NCI-H524 (cell line): ENCODE results near the gene SLC5A8.

ENCODE experiments used
- DNase-seq, 2 experiments: peaks; one replicate each; lab custom pipeline; 2025; lab: John Stamatoyannopoulos, UW

Gene SLC5A8

DNA sequence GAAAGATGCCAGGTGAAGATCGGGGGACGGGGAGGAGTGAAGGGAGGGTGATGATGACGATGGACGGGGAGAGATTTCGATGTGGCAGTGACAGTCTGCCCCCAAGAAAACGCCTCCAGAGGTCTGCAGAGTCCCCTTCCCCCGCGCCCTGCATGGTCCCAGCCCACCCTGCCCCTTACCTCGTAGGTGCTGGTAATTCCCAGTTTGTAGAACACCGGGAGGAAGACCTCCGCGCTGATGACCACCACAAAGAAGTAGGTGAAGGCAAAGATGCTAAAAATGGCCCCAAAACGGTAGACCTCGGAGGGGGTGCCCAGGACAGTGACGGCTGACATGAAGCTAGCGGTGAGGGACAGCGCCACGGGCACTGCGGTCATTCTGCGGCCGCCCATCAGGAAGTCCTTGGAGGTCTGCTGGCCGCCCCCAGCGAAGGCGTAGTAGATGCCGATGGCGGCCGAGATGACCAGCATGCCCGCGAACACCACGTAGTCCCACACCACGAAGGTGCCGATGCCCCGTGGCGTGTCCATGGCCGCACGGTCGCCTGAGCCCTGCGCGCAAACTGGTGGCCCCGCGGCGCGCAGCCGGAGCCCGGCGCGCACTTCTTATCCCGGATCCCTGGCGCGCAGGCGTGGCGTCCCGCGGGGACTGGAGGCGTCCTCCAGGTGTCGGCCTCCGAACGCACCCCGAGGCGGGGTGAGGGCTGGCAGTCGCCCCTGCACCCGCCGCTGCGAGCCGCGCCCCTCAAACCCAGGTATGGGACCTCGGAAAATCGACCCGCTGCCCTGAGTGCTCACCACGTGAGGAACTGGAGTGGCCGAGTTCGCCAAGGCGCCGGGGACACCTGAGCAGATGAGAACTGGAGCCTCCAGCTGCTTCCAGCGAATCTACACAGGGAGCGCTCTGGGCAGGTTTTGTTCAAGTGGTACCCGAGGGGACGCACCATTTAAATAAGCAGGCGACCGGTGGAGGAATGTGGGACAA lies at the start of gene SLC5A8:
TSS of gene SLC5A8 (minus strand) at position 920 of the 984 bp plus-strand sequence. CDS start at position 530, 390 bp downstream.
- DNase-seq: peak; percentile 44 to 53

GRCh38 chr12:101257357-101257756 lies 47.3 kb upstream of the SLC5A8 start:
- DNase-seq: no peak

- no peak for DNase-seq
These were observed 46.2 kb upstream of the SLC5A8 start for GRCh38 chr12:101256266-101256665.

DNA sequence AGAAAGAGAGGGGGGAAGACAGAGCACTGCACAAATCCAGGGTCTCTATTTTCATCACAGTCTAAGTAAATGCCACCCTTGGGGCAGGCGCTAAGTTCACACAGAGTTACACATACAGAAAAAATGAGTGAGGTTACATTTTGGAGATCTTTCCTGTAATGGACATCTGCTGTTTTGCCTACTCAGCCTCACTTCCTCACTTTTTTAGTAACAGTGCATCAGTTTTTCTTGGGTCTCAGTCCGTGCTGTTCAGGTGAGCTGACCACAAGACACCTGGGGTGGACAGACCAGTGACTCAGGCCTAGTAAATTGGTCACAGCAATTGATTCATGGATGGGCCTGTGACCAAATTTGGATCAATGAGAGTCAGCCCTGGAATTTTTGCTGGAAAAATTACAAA lies 33.6 kb upstream of the SLC5A8 start:
- DNase-seq: no peak

DNA sequence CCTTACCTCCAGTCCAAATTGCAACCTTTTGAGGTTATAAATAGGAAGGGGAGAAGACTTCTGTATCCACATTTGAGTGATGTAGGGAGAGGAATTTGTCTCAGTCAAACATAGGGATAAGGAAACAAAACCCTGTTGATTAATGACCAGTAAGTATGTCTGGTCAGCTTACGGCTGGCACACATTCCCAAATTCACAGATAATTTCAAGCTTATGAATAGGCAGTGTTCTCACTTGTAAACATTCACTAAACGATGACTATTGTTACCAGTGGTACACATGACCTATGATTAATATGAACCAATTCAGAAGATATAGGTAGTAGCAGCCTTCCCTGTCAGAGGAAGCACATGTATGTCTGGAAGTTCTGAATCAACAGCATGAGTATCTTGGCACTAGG lies 33.0 kb upstream of the SLC5A8 start:
- DNase-seq: no peak

- peak; percentile 76 to 92 for DNase-seq
These were observed 28.8 kb upstream of the SLC5A8 start for GRCh38 chr12:101238800-101239329.

GRCh38 chr12:101238306-101238705 lies 28.3 kb upstream of the SLC5A8 start:
- DNase-seq: peak; percentile 23 to 82

- DNase-seq: no peak
These were observed 25.6 kb upstream of the SLC5A8 start for GRCh38 chr12:101235686-101236085.

GRCh38 chr12:101231636-101232035 lies 21.6 kb upstream of the SLC5A8 start:
- DNase-seq: no peak

DNA sequence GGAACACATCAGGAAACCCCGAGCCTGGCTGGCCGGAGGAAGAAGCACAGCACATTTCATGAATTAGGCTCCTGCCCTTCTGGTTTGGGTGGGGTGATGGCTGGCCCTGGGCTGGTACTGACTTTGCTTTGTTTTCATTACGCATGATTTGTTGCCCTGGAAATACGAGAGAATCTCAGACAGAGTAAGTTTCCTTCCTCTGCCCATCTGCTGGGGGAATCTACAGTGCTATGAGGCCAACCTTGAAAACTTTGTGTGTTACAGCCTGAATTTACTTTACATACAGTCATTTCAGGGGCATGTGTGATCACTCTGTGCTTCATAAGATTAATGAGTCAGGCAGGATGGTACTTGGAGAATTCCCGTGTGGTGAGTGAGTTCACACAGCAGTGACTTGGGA lies 20.5 kb upstream of the SLC5A8 start:
- DNase-seq: no peak

GRCh38 chr12:101229841-101230241 lies 19.8 kb upstream of the SLC5A8 start:
- DNase-seq: no peak

GRCh38 chr12:101221301-101221700 lies 11.3 kb upstream of the SLC5A8 start:
- peak in 1 of 2 experiments; percentile 14 for DNase-seq

DNA sequence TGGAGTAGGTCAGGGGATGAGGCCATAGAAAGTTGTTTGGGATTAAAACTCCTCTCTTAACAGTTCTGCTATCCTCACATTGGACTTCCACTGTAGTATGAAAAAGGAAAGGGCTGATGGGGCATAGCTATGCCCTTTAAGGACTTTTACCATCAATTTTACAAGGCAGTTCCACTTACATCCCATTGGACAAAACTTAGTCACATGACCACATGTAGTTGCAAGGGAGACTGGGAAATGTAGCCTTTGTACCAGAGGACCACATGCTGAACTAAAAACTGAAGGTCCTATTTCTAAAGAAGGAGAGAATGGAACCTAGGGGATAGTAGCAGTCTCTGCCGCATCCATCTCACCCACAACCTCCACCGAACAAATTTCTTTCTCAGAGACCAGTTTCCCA lies 6.8 kb upstream of the SLC5A8 start:
- no peak for DNase-seq

- no peak for DNase-seq
These were observed 2.8 kb downstream of the SLC5A8 start for GRCh38 chr12:101207086-101207780.

- no peak for DNase-seq
These were observed 5.3 kb downstream of the SLC5A8 start for GRCh38 chr12:101204602-101205304.

- DNase-seq: no peak
These were observed 9.2 kb downstream of the SLC5A8 start for GRCh38 chr12:101200824-101201223.

DNA sequence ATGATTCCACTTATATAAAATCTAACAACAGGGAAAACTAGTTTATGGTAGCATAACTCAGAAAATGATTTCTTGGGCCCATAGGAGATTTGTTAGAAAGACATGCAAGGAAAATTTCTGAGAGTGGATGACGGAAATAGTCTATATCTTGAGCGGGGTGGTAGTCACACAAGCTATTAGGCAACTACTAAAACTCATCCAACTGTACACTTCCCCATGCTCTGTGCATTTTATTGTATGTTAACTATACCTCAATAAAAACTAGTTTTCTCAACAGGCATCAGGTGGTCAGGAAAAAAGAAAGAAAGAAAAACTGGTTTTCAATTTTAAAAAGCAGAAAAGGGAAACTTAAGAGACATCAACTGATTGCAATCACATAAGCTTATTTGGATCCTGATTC lies 9.9 kb downstream of the SLC5A8 start:
- no peak for DNase-seq

GRCh38 chr12:101186291-101186690 lies 23.7 kb downstream of the SLC5A8 start:
- no peak for DNase-seq

- no peak for DNase-seq
These were observed 28.3 kb downstream of the SLC5A8 start for GRCh38 chr12:101181776-101182175.

- DNase-seq: no peak
These were observed 35.5 kb downstream of the SLC5A8 start for GRCh38 chr12:101174541-101174940.

DNA sequence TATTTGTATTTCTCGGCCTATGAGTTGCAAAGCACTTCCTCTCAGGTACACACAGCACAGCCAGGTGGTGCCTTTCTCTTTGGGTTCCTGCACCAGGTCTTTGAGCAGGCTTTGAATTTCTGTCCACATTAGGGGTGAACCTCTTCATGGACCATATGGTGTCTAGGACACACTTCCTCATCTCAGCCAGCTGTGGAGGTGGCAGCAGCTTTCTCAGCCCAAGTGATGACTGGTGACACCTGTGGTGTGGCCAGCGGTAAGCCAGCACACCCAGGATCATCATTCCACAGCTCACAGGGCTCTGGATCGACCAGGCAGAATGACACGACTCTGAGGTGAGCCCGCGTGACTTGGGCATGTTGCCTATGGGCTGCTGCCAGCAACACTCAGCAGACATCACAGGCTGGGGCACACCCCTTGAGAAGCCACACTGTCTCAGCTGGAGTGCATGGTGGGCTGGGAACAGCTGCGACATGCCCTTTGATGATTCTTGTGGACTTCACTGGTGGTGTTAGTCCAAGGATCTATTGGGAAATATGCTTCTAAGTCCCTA lies 36.8 kb downstream of the SLC5A8 start:
- DNase-seq: no peak

GRCh38 chr12:101172316-101172715 lies 37.7 kb downstream of the SLC5A8 start:
- peak in 1 of 2 experiments; percentile 40 for DNase-seq
